GM12864 (cell line): Measurements from ENCODE around the gene UQCRC1.

Experiments
- DNase-seq: peaks from one replicate; pipeline ENCODE4 v3.0.0-alpha.2; 2011; ENCODE audit warnings: low read depth
- H3K4me3 ChIP-seq: 2 replicates; pipeline ENCODE4 v1.5.1; 2011; ENCODE audit warnings: mild to moderate bottlenecking, low read depth, low read length, control low read depth
- TF ChIP-seq, protein P1 (sequence below): IDR thresholded peaks from 2 replicates; pipeline ENCODE4 v1.5.1; 2011; ENCODE audit warnings: low read depth, mild to moderate bottlenecking, moderate library complexity, low read length, control low read depth, inconsistent platforms; ENCODE audit errors: missing control alignments

Gene UQCRC1

DNA sequence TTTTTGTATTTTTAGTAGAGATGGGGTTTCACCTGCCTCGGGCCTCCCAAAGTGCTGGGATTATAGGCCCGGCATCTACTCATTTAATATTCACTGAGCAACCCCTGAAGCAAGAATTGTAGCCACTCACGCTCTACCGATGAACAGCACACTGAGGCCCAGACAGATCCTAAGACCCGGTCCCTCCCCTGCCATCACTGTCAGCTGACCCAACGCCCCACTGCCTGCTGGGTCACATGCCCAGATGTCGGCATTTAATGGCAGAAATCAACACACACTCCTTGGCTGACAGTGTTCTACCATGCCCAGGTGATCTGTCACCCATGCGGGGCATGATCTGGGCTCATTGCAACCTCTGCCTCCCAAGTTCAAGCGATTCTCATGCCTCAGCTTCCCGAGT is 15.3 kb upstream of the UQCRC1 start:
- TF ChIP-seq, protein P1, sequence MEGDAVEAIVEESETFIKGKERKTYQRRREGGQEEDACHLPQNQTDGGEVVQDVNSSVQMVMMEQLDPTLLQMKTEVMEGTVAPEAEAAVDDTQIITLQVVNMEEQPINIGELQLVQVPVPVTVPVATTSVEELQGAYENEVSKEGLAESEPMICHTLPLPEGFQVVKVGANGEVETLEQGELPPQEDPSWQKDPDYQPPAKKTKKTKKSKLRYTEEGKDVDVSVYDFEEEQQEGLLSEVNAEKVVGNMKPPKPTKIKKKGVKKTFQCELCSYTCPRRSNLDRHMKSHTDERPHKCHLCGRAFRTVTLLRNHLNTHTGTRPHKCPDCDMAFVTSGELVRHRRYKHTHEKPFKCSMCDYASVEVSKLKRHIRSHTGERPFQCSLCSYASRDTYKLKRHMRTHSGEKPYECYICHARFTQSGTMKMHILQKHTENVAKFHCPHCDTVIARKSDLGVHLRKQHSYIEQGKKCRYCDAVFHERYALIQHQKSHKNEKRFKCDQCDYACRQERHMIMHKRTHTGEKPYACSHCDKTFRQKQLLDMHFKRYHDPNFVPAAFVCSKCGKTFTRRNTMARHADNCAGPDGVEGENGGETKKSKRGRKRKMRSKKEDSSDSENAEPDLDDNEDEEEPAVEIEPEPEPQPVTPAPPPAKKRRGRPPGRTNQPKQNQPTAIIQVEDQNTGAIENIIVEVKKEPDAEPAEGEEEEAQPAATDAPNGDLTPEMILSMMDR, result no peak
- no peak overlapping the region for H3K4me3 ChIP-seq
- DNase-seq, result no peak

GRCh38 chr3:48623851-48624547 is 14.6 kb upstream of the UQCRC1 start:
- H3K4me3 ChIP-seq, result no peak overlapping the region
- TF ChIP-seq, protein P1, result no peak
- DNase-seq, result no peak

DNA sequence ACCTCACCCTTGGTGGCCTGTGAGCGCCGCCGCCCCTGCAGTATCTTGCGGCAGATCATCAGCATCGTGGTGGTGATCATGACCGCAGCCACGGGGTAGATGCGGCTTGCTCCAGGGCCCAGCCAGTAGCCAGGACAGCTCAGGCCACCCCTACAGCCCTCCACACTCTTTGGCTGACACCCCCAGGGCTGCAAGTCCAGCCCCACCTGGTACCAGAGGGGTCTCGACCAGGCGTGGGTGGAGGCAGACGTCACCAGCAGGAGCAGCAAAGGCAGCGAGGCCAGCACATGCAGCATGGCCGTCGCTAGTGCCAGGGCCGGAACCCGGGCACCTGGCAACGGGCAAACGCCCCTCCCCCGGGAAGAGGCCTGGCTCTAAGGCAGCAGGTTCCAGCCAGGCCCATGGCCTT is 12.0 kb upstream of the UQCRC1 start, which contains the start of gene TMEM89:
Gene TMEM89, minus strand, starts transcription at position 309 of the 409 bp plus-strand sequence. Its CDS starts 13 bp downstream, at position 296.
- TF ChIP-seq, protein P1, result no peak
- DNase-seq, result no peak
- no peak within 1 kb of the TSS for H3K4me3 ChIP-seq

DNA sequence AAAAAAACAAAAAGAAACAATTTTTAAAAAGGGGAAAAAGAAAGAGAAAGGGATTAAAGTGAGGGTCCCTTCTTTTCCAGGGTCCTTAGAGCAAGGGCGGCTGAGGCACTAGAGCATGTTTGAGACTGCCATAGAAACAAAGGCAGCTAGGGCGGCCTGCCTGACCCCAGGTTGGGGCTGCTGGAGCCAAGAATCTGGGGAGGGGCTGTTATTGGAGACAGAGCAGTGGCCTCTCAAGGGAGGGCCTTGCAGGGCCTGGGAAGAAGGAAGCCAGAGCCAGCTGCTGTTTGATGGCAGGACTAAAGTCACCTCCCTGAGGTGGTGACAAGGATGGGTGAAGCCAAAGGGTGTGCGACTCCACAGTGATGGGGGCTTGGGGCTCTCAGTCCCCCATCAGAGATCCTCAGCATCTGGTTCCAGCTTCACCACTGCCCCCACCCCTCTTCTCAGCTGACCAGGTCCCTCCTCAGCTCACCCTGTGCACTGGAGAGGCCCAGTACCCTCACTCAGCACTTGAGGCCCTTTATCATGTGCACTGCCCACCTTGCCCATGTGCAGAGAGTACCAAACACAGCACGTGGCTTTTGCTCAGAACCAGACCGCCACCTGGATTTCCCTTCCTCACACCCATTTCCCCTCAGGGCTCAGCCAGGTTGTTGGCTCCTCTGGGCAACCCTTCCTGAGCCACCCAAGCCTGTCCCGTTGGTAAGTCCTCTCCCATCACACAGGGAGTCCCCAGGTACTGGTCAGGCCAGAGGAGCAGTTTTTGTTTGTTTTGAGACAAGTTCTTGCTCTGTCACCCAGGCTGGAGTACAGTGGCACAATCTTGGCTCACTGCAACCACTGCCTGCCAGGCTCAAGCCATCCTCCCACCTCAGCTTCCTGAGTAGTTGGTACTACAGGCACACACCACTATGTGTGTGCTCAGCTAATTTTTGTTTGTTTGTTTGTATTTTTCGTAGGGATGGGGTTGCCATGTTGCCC is 10.4 kb upstream of the UQCRC1 start:
- DNase-seq, result no peak
- no peak overlapping the region for H3K4me3 ChIP-seq
- TF ChIP-seq, protein P1, result no peak

GRCh38 chr3:48617559-48617958 is 8.1 kb upstream of the UQCRC1 start:
- H3K4me3 ChIP-seq, result no peak overlapping the region
- no peak for DNase-seq
- TF ChIP-seq, protein P1, result no peak

DNA sequence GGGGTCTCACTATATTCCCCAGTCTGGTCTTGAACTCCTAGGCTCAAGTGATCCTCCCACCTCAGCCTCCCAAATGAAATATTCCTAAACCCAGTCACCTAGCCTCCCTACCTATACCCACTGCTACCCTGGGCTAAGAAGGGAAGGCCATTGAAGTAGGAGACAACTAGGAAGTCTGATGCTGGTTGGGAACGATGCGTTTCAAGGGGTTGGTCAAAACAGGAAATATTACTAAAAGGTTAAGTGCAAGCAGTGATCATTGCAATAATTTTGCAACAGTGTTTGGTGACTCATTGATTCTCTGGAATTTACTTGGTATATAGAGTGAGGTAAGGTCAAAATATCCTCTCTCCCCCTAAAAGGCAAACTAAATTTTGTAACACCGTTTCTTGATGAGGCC is 4.6 kb upstream of the UQCRC1 start:
- TF ChIP-seq, protein P1, result no peak
- H3K4me3 ChIP-seq, result no peak overlapping the region
- no peak for DNase-seq
